Skin of body (tissue), 2 donors: ENCODE measurements around the gene FMNL2. TPM values are rescaled to one million over a fixed set of nuclear protein-coding genes. Genes with fewer than 3 reads are reported as not detected.
A peak's percentile ranks its signal among the peaks of the same experiment; 100 is the strongest.

Experiments
- DNase-seq: peaks from one replicate; lab custom pipeline; 2025; lab: John Stamatoyannopoulos, UW
- total RNA-seq: library from RNA; depleted of rRNA; stranded (reverse); fragments of >200 nt; gene quantifications from one replicate; pipeline ENCODE4 v1.2.3, GENCODE V29; 2014

Gene FMNL2
- total RNA-seq, 1 donor from 2014 or later: 43.7 TPM

DNA sequence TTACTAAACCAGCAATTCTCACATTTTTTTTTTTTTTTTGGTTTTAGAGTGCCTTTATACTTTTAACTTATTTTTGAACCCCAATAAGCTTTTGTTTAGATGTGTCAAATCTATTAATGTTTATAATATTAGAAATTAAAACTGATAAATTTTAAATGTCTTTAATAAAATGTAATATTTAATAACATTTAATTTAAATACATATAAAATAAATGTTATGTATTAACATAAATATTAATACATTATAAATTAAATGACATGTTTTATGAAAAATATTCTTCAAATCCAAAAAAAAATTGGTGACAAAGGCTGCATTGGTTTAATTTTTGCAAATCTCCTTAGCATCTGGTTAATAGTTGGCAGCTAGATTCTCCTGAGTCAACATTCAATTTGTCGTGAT is 218.5 kb downstream of the FMNL2 start:
- DNase-seq: no peak

GRCh38 chr2:152555048-152555447 is 220.1 kb downstream of the FMNL2 start:
- no peak for DNase-seq

GRCh38 chr2:152556506-152556905 is 221.5 kb downstream of the FMNL2 start:
- DNase-seq: no peak

- no peak for DNase-seq
Measured at GRCh38 chr2:152557273-152557888, 222.4 kb downstream of the FMNL2 start.

DNA sequence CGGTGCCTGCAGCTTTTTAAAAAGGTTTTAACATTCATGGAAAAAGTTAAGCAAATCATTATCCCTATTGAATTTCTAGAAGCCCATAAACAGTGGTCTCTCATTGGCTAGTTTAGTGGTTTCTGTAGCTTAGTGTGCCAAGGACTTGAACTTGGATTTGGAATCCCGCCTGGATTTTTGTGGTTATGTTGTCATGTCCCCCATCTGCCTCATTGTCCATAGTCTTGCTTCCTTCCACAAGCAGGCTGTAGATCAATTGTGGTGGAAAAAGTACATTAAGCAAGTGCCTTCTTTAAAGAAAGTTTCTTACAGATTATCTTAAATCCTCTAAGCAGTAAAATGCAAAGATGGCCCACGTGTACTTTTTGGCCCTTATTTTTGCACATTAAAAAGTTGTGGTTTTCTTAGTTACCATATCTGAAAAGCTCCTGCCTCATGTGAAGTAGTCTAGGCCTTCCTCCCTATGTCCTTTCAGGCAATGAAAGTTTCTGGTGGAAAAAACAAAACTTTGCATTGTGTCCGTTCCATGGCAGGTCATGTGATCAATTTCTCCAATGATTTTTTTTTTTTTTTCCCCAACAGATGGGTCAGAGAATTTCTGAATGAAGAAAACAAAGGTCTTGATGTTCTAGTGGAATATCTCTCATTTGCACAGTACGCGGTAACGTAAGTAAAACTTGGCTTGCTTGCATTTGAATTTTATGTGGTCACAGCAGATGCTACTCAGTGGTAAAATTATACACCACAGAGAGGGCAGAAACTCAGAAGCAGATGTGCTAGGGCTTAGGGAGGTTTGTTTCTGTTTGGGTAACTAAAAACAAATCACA is 223.4 kb downstream of the FMNL2 start:
- DNase-seq: peak; percentile 61

GRCh38 chr2:152559008-152559407 is 224.0 kb downstream of the FMNL2 start:
- peak; percentile 47 for DNase-seq

- peak; percentile 95 for DNase-seq
Measured at GRCh38 chr2:152560166-152560565, 225.2 kb downstream of the FMNL2 start.

DNA sequence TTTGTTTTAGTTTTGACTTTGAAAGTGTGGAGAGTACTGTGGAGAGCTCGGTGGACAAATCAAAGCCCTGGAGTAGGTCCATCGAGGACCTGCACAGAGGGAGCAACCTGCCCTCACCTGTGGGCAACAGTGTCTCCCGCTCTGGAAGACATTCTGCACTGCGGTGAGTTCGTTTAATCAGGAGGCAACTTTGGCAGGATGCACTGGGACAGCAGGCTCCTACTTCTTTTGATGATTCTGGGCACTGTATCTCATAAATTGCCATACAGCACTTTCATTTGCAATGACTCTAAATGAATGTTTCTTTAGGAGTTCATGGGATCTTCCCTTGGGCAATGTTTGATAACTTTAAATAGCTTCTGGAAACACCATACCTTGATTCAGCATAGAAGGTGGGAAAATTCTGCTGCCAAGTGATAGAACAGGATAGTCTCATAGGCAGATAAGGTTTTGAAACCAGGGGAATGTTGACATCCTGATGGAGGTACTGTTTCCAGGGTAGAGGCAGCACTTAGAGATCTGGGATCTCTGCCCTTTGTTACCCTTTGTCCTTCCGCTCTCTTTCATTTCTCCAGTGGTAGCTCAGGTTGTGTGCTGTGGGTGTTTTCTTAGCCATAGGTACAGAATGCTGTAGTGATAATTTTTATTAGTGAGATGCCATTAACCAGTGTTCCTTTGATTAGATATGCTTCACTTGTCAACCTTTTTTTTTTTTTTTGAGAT is 226.1 kb downstream of the FMNL2 start:
- DNase-seq: no peak

GRCh38 chr2:152562198-152562884 is 227.4 kb downstream of the FMNL2 start:
- peak; percentile 70 for DNase-seq

DNA sequence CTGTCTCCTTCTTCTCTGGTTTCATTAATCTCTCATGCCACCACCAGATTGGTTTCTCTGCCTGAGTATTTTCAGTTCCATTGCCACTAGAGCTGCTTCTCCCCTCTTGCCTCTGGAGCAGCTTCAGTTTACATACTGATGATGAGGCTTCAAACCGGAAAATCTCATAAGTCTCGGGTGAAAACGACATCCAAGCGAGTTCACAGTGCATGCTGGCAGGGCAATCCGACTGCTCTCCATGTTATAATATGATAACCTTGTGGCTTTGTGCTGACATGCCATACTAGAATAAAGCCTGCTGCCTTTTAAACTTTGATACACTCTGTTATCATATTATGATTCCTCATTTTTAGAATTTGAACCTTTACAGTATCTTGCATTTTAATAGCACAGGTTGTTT is 228.8 kb downstream of the FMNL2 start:
- no peak for DNase-seq

- DNase-seq: no peak
Measured at GRCh38 chr2:152564754-152565551, 230.0 kb downstream of the FMNL2 start.

GRCh38 chr2:152565884-152566727 is 231.1 kb downstream of the FMNL2 start:
- no peak for DNase-seq

- no peak for DNase-seq
Measured at GRCh38 chr2:152566728-152567069, 231.7 kb downstream of the FMNL2 start.

GRCh38 chr2:152568531-152568930 is 233.6 kb downstream of the FMNL2 start:
- no peak for DNase-seq

DNA sequence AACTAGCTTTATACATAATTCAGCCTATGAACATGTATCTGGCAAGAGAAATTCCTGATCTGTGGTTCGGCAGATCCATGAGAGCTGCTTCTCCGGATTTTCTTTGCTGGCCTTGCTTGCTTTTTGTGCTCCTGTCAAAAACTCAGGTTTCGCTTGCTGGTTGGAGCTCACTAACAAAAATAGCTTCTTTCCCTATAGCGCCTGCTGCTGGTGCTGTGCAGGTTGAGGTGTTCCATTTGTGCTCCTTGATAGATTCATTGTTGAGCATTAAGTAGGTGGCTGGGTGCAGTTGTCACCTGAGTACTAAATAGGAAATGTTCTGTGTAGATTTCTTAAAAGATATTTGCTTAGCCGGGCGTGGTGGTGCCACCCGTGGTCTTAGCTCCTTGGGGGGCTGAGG is 234.2 kb downstream of the FMNL2 start:
- no peak for DNase-seq

- DNase-seq: peak; percentile 63
Measured at GRCh38 chr2:152571048-152571766, 236.2 kb downstream of the FMNL2 start.

- DNase-seq: no peak
Measured at GRCh38 chr2:152572031-152572430, 237.1 kb downstream of the FMNL2 start.

GRCh38 chr2:152573168-152573567 is 238.2 kb downstream of the FMNL2 start:
- no peak for DNase-seq

- no peak for DNase-seq
Measured at GRCh38 chr2:152577579-152577978, 242.6 kb downstream of the FMNL2 start.
